ENCODE results near the gene IQCB1. TPM values are rescaled to one million over a fixed set of nuclear protein-coding genes. Genes with fewer than 3 reads are reported as not detected.

The IQCB1 gene
- total RNA-seq, 3 donors from 2014 or later (not counting 1 experiment from before 2014, with no cell fraction given) = 42.6 to 44.3 (median 42.6) TPM

DNA sequence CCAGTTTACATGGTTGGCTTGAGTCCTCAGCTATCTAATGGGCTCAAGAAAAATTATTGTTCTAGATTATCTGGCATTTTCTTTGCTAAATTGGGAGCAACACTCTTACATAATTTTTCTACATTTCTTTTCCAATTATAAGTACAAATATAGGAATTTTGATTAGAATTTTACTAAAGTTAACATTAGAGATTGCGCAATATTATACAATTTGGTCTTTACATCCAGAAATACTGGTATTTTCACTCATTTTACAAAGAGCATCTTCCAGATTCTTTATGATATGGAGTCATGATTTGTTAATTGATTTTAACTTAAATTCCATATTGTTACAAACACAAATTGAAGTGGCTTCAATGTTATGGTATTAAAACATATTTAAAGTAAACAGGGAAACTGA lies 65.6 kb downstream of the IQCB1 start:
- Histone ChIP-seq H3K27ac (ENCODE audit: low read length) (no peak overlapping the region), H3K36me3 (ENCODE audit: control insufficient read depth, insufficient read depth, low read length) (peaks cover 28% of the 10 kb centered on the region), H3K4me3 (ENCODE audit: low read length) (no peak overlapping the region), H3K27me3 (ENCODE audit: control insufficient read depth, insufficient read depth, low read length) (no peaks in the 10 kb centered on the region), H3K4me1 (ENCODE audit: control insufficient read depth, insufficient read depth, low read length) (no peaks in the 10 kb centered on the region), H3K9me3 (ENCODE audit: control insufficient read depth, insufficient read depth, low read length) (no peaks in the 10 kb centered on the region)
- no peak overlapping the region for H3K4me3 Mint-ChIP-seq
- H3K4me1 Mint-ChIP-seq = no peaks in the 10 kb centered on the region
- H3K27ac Mint-ChIP-seq = peak overlapping the region in 1 of 2 donors; percentile 26
- no peak for DNase-seq
- intact Hi-C loops (cut with micrococcal nuclease) = no loop called here
- no peaks in the 10 kb centered on the region for H3K9me3 Mint-ChIP-seq
- peaks cover 24% of the 10 kb centered on the region for H3K36me3 Mint-ChIP-seq
- no CpG with 5 or more reads among the region's 1 CpG for WGBS (ENCODE audit: insufficient coverage)
- no peak for ATAC-seq
- H3K27me3 Mint-ChIP-seq (ENCODE audit: low read depth in 2 of 2) = peaks cover 0 to 3% of the 10 kb centered on the region in 2 donors
- TF ChIP-seq, protein P1, sequence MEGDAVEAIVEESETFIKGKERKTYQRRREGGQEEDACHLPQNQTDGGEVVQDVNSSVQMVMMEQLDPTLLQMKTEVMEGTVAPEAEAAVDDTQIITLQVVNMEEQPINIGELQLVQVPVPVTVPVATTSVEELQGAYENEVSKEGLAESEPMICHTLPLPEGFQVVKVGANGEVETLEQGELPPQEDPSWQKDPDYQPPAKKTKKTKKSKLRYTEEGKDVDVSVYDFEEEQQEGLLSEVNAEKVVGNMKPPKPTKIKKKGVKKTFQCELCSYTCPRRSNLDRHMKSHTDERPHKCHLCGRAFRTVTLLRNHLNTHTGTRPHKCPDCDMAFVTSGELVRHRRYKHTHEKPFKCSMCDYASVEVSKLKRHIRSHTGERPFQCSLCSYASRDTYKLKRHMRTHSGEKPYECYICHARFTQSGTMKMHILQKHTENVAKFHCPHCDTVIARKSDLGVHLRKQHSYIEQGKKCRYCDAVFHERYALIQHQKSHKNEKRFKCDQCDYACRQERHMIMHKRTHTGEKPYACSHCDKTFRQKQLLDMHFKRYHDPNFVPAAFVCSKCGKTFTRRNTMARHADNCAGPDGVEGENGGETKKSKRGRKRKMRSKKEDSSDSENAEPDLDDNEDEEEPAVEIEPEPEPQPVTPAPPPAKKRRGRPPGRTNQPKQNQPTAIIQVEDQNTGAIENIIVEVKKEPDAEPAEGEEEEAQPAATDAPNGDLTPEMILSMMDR (IDR thresholded peaks at IDR 0.05) = no peak

DNA sequence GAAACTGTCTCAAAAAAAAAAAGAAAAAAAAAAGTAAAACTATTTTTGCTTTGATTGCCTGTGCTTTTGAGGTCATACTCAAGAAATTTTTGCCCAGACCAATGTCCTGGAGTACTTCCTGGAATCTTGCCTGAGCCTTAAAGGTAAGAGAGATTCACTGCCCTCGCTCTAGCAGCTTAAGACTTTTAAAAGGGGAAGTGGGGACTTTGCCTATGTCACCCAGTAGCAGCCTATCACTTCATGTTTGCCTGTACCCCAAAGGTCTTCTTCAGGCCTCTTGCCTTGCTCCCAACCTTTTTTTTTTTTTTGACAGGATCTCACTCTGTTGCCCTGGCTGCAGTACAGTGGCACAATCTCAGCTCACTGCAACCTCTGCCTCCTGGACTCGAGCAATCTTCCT lies 66.4 kb downstream of the IQCB1 start:
- no peaks in the 10 kb centered on the region for H3K9me3 Mint-ChIP-seq
- 92% methylated on average over 2 of the region's 2 CpGs for WGBS (ENCODE audit: insufficient coverage)
- no peak overlapping the region for H3K27ac ChIP-seq (ENCODE audit: low read length)
- no peak overlapping the region for H3K27ac Mint-ChIP-seq
- H3K36me3 ChIP-seq (ENCODE audit: control insufficient read depth, insufficient read depth, low read length) = peaks cover 23% of the 10 kb centered on the region
- TF ChIP-seq, protein P1 (IDR thresholded peaks at IDR 0.05) = no peak
- H3K9me3 ChIP-seq (ENCODE audit: control insufficient read depth, insufficient read depth, low read length) = no peaks in the 10 kb centered on the region
- DNase-seq (no peak), ATAC-seq (no peak)
- no peak overlapping the region for H3K4me3 ChIP-seq (ENCODE audit: low read length)
- no peak overlapping the region for H3K4me3 Mint-ChIP-seq
- peaks cover 16% of the 10 kb centered on the region for H3K36me3 Mint-ChIP-seq
- H3K27me3 ChIP-seq (ENCODE audit: control insufficient read depth, insufficient read depth, low read length) = no peaks in the 10 kb centered on the region
- H3K27me3 Mint-ChIP-seq (ENCODE audit: low read depth in 2 of 2) = peaks cover 0 to 3% of the 10 kb centered on the region in 2 donors
- H3K4me1 Mint-ChIP-seq = no peaks in the 10 kb centered on the region
- no peaks in the 10 kb centered on the region for H3K4me1 ChIP-seq (ENCODE audit: control insufficient read depth, insufficient read depth, low read length)
- intact Hi-C loops (cut with micrococcal nuclease) = no loop called here

- Histone ChIP-seq H3K27me3 (ENCODE audit: control insufficient read depth, insufficient read depth, low read length) (no peaks in the 10 kb centered on the region), H3K4me1 (ENCODE audit: control insufficient read depth, insufficient read depth, low read length) (no peaks in the 10 kb centered on the region), H3K36me3 (ENCODE audit: control insufficient read depth, insufficient read depth, low read length) (no peaks in the 10 kb centered on the region), H3K9me3 (ENCODE audit: control insufficient read depth, insufficient read depth, low read length) (no peaks in the 10 kb centered on the region), H3K4me3 (ENCODE audit: low read length) (no peak overlapping the region), H3K27ac (ENCODE audit: low read length) (no peak overlapping the region)
- Mint-ChIP-seq H3K9me3 (no peaks in the 10 kb centered on the region), H3K4me3 (no peak overlapping the region), H3K27ac (no peak overlapping the region), H3K4me1 (no peaks in the 10 kb centered on the region), H3K27me3 (ENCODE audit: low read depth in 2 of 2) (peaks cover 20 to 21% of the 10 kb centered on the region in 2 donors), H3K36me3 (no peaks in the 10 kb centered on the region)
- intact Hi-C loops (cut with micrococcal nuclease) = no loop called here
- 71% methylated on average over 3 of the region's 3 CpGs for WGBS (ENCODE audit: insufficient coverage)
- TF ChIP-seq, protein P1 (IDR thresholded peaks at IDR 0.05) = no peak
- DNase-seq = no peak
- ATAC-seq = no peak
Measured at GRCh38 chr3:121759541-121760202, 75.2 kb downstream of the IQCB1 start.
